ENCODE results near the gene EVC2. TPM values are rescaled to one million over a fixed set of nuclear protein-coding genes. Genes with fewer than 3 reads are reported as not detected.

EVC2 gene
- total and polyA plus RNA-seq, 7 experiments from 2014 or later, result 0.09 to 0.98 (median 0.33) TPM; not detected in 1

- Histone ChIP-seq H3K27me3 (ENCODE audit: control insufficient read depth in 2 of 2, insufficient read depth in 2 of 2, low read length in 2 of 2) (no peaks in the 10 kb centered on the region), H3K4me1 (ENCODE audit: control insufficient read depth in 2 of 2, insufficient read depth in 2 of 2, low read length in 2 of 2) (no peaks in the 10 kb centered on the region), H3K4me3 (ENCODE audit: low read length) (no peak overlapping the region), H3K36me3 (ENCODE audit: control insufficient read depth in 2 of 3, insufficient read depth in 3 of 3, low read length in 3 of 3) (no peaks in the 10 kb centered on the region), H3K9me3 (ENCODE audit: control insufficient read depth in 2 of 3, low read length in 3 of 3) (peaks cover 0 to 5% (median 0%) of the 10 kb centered on the region in 3 experiments), H3K27ac (ENCODE audit: low read depth, low read length) (no peak overlapping the region)
- CTCF ChIA-PET, result no interaction called here
- DNase-seq (no peak), ATAC-seq (no peak)
- POLR2A ChIA-PET, result no interaction called here
- Mint-ChIP-seq H3K36me3 (peaks cover 0 to 11% (median 0%) of the 10 kb centered on the region in 5 donors), H3K27me3 (peaks cover 0 to 9% (median 5%) of the 10 kb centered on the region in 5 donors), H3K27ac (no peak overlapping the region), H3K4me3 (no peak overlapping the region), H3K9me3 (peaks cover 0 to 31% (median 19%) of the 10 kb centered on the region in 11 donors), H3K4me1 (peaks cover 0 to 2% (median 0%) of the 10 kb centered on the region in 7 donors)
- intact Hi-C loops (cut with micrococcal nuclease), result no loop called here
Measured at GRCh38 chr4:5532100-5532499, 176.3 kb downstream of the EVC2 start.

DNA sequence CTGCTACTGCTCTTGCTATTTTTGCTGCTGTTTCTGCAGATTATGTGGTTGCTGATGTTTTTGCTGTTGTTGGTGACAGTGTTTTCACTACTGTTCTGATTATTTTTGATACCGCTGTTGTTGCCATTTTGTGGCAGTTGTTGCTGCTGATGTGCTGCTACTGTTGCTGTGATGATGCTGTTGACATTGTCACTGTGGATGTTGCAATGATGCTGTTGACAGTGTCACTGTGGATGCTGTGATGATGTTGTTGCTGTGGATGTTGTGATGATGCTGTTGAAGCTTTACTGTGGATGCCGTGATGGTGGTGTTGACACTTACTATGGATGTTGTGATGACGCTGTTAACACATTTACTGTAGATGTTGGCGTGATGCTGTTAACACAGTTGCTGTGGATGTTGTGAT, 180.3 kb downstream of the EVC2 start:
- Histone ChIP-seq H3K4me1 (ENCODE audit: control insufficient read depth in 2 of 2, insufficient read depth in 2 of 2, low read length in 2 of 2) (no peaks in the 10 kb centered on the region), H3K9me3 (ENCODE audit: control insufficient read depth in 2 of 3, low read length in 3 of 3) (no peaks in the 10 kb centered on the region), H3K36me3 (ENCODE audit: control insufficient read depth in 2 of 3, insufficient read depth in 3 of 3, low read length in 3 of 3) (no peaks in the 10 kb centered on the region), H3K27me3 (ENCODE audit: control insufficient read depth in 2 of 2, insufficient read depth in 2 of 2, low read length in 2 of 2) (no peaks in the 10 kb centered on the region), H3K4me3 (ENCODE audit: low read length) (no peak overlapping the region), H3K27ac (ENCODE audit: low read depth, low read length) (no peak overlapping the region)
- Mint-ChIP-seq H3K36me3 (no peaks in the 10 kb centered on the region), H3K4me1 (no peaks in the 10 kb centered on the region), H3K27ac (no peak overlapping the region), H3K9me3 (peaks cover 0 to 15% (median 2%) of the 10 kb centered on the region in 11 donors), H3K27me3 (peaks cover 0 to 4% (median 3%) of the 10 kb centered on the region in 5 donors), H3K4me3 (no peak overlapping the region)
- ChIA-PET CTCF (no interaction called here), POLR2A (no interaction called here)
- ATAC-seq, result no peak
- intact Hi-C loops (cut with micrococcal nuclease), result no loop called here
- DNase-seq, result no peak

DNA sequence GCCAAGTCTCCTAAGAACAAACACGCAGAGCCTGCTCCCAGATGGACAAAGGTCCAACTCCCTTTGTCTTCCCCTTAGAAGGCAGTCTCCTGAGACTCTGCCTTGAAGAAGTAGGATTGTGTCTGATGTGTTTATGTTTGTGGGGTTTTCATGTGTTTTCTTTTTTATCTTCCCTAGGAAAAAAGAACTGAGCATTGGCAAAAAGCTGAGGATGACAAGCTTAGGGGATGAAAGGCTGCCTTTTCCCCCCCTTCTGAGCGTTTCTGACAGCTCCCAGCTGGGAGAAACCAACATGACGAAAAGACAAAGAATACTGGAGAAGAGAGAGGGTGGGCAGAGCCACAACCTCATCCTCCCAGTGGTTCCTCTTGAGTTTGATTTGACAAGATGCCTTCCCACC, 181.1 kb downstream of the EVC2 start:
- no peaks in the 10 kb centered on the region for H3K27me3 Mint-ChIP-seq
- Histone ChIP-seq H3K27me3 (ENCODE audit: control insufficient read depth in 2 of 2, insufficient read depth in 2 of 2, low read length in 2 of 2) (no peaks in the 10 kb centered on the region), H3K4me3 (ENCODE audit: low read length) (no peak overlapping the region), H3K27ac (ENCODE audit: low read depth, low read length) (no peak overlapping the region), H3K9me3 (ENCODE audit: control insufficient read depth in 2 of 3, low read length in 3 of 3) (no peaks in the 10 kb centered on the region), H3K4me1 (ENCODE audit: control insufficient read depth in 2 of 2, insufficient read depth in 2 of 2, low read length in 2 of 2) (no peaks in the 10 kb centered on the region), H3K36me3 (ENCODE audit: control insufficient read depth in 2 of 3, insufficient read depth in 3 of 3, low read length in 3 of 3) (no peaks in the 10 kb centered on the region)
- no peak for ATAC-seq
- H3K36me3 Mint-ChIP-seq, result no peaks in the 10 kb centered on the region
- intact Hi-C loops (cut with micrococcal nuclease), result no loop called here
- H3K9me3 Mint-ChIP-seq, result peaks cover 0 to 9% (median 0%) of the 10 kb centered on the region in 11 donors
- H3K4me3 Mint-ChIP-seq, result no peak overlapping the region
- CTCF ChIA-PET, result no interaction called here
- no peaks in the 10 kb centered on the region for H3K4me1 Mint-ChIP-seq
- no peak for DNase-seq
- no peak overlapping the region for H3K27ac Mint-ChIP-seq
- POLR2A ChIA-PET, result no interaction called here

DNA sequence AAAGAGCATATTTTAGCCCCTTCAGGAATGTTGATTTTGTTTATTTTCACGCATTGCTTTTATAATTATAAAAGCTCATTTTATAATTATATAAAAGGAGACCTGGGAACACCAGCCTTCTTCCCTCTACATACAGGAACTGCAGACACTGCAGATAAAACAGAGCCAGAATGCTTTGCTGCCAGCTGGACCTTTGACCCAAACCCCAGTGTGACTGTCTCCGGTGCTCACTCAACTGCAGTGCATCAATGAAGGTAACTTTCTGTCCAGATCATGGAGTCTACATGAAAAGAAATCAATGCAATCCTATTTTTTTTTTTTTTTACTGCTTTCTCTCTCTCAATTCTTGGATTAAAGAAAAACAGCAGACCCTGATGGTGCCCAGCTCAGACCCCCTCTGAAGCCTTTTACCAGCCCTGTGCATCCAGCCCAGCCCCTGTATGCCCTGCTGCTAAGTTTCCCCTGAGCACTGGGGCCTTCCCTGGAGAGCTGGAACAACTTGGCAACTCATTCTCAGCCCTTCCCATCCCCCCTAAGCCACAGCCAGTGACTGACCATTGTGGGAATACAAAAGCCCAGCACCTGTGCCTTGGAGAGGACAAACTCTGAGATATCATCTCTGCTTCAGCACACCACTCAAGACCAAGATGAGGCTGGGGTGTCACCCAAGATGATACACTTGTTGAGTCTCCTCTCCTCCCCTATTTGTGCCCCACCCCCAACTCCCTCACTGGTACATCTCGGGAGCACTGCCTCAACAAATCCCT, 182.1 kb downstream of the EVC2 start:
- CTCF ChIA-PET, result no interaction called here
- ATAC-seq, result no peak

DNA sequence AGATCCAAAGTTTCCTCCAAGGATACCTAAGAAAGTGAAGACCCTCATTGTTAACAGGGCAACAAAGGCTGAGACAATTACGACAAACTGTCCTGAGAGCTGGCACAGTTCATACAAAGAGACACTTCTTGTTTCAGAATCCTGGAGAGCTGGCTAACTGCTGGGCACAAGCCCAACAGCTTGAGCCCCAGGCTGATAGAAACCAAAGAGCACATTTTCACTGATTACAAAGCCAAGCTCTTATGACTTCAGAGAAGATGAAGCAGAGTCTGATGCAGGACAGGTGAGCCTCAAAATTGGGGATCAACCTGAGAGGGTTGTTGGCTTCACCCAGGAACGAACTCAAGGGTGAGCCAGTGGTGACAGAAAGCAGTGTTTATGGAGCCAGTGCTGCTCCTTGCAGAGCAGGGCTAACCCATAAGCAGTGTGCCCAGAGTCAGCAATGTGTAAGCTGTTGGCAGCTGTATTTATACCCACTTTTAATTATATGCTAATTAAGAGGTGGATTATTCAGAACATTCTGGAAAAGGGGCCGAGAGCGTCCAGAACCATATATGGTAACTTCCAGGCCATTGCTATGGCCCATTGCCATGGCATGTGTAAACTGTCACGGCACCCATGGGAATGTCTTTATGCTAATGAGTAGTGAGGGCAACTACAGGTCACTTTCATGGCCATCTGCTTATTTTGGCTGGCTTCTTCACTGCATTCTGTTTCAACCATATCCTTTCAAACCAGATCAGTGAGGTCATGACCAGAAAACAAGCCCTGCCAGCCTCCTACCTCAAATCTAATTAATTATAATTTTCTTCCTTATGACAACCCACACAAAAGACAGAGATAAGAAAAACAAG, 183.7 kb downstream of the EVC2 start:
- no peaks in the 10 kb centered on the region for H3K36me3 ChIP-seq (ENCODE audit: control insufficient read depth in 2 of 3, insufficient read depth in 3 of 3, low read length in 3 of 3)
- H3K9me3 ChIP-seq (ENCODE audit: control insufficient read depth in 2 of 3, low read length in 3 of 3), result no peaks in the 10 kb centered on the region
- POLR2A ChIA-PET, result no interaction called here
- H3K4me1 ChIP-seq (ENCODE audit: control insufficient read depth in 2 of 2, insufficient read depth in 2 of 2, low read length in 2 of 2), result no peaks in the 10 kb centered on the region
- no peaks in the 10 kb centered on the region for H3K4me1 Mint-ChIP-seq
- DNase-seq (no peak), ATAC-seq (no peak)
- no peaks in the 10 kb centered on the region for H3K36me3 Mint-ChIP-seq
- no peak overlapping the region for H3K27ac ChIP-seq (ENCODE audit: low read depth, low read length)
- H3K27ac Mint-ChIP-seq, result no peak overlapping the region
- CTCF ChIA-PET, result no interaction called here
- no peaks in the 10 kb centered on the region for H3K27me3 ChIP-seq (ENCODE audit: control insufficient read depth in 2 of 2, insufficient read depth in 2 of 2, low read length in 2 of 2)
- H3K4me3 ChIP-seq (ENCODE audit: low read length), result no peak overlapping the region
- H3K27me3 Mint-ChIP-seq, result no peaks in the 10 kb centered on the region
- intact Hi-C loops (cut with micrococcal nuclease), result no loop called here
- peaks cover 0 to 13% (median 7%) of the 10 kb centered on the region in 11 donors for H3K9me3 Mint-ChIP-seq
- H3K4me3 Mint-ChIP-seq, result no peak overlapping the region

More for the DNA sequence above, 182.1 kb downstream of the EVC2 start:
- Mint-ChIP-seq H3K4me3 (no peak overlapping the region), H3K9me3 (peaks cover 0 to 9% (median 0%) of the 10 kb centered on the region in 11 donors), H3K36me3 (no peaks in the 10 kb centered on the region), H3K27me3 (no peaks in the 10 kb centered on the region), H3K4me1 (no peaks in the 10 kb centered on the region), H3K27ac (no peak overlapping the region)
- no peaks in the 10 kb centered on the region for H3K4me1 ChIP-seq (ENCODE audit: control insufficient read depth in 2 of 2, insufficient read depth in 2 of 2, low read length in 2 of 2)
- no peak overlapping the region for H3K4me3 ChIP-seq (ENCODE audit: low read length)
- intact Hi-C loops (cut with micrococcal nuclease), result no loop called here
- H3K27me3 ChIP-seq (ENCODE audit: control insufficient read depth in 2 of 2, insufficient read depth in 2 of 2, low read length in 2 of 2), result no peaks in the 10 kb centered on the region
- no peaks in the 10 kb centered on the region for H3K36me3 ChIP-seq (ENCODE audit: control insufficient read depth in 2 of 3, insufficient read depth in 3 of 3, low read length in 3 of 3)
- POLR2A ChIA-PET, result no interaction called here
- no peak for DNase-seq
- H3K9me3 ChIP-seq (ENCODE audit: control insufficient read depth in 2 of 3, low read length in 3 of 3), result no peaks in the 10 kb centered on the region
- H3K27ac ChIP-seq (ENCODE audit: low read depth, low read length), result no peak overlapping the region

DNA sequence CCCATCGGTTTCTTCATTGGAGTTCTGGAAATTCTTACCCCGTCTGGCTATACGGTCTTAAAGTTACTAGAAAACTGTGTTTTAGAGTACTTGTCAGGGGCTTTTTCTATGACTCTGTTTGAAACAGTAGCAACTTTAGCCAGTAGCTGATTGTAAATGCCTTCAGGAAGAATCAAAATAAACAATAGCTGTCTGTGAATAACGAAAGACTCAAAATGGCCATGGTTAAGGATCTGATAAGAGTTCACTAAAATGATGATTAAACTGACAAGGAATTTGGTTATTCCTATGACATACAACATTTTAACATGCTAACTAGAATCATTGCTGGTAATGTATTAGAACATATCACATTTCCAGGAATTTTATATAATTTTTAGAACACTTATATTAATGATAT, 191.0 kb downstream of the EVC2 start:
- POLR2A ChIA-PET, result no interaction called here
- peaks cover 0 to 3% (median 0%) of the 10 kb centered on the region in 7 donors for H3K4me1 Mint-ChIP-seq
- Histone ChIP-seq H3K36me3 (ENCODE audit: control insufficient read depth in 2 of 3, insufficient read depth in 3 of 3, low read length in 3 of 3) (no peaks in the 10 kb centered on the region), H3K27me3 (ENCODE audit: control insufficient read depth in 2 of 2, insufficient read depth in 2 of 2, low read length in 2 of 2) (no peaks in the 10 kb centered on the region), H3K4me1 (ENCODE audit: control insufficient read depth in 2 of 2, insufficient read depth in 2 of 2, low read length in 2 of 2) (no peaks in the 10 kb centered on the region), H3K27ac (ENCODE audit: low read depth, low read length) (no peak overlapping the region), H3K4me3 (ENCODE audit: low read length) (no peak overlapping the region), H3K9me3 (ENCODE audit: control insufficient read depth in 2 of 3, low read length in 3 of 3) (no peaks in the 10 kb centered on the region)
- H3K9me3 Mint-ChIP-seq, result peaks cover 0 to 20% (median 4%) of the 10 kb centered on the region in 11 donors
- H3K27ac Mint-ChIP-seq, result no peak overlapping the region
- DNase-seq, result no peak
- no peaks in the 10 kb centered on the region for H3K27me3 Mint-ChIP-seq
- CTCF ChIA-PET, result no interaction called here
- no peak for ATAC-seq
- no peak overlapping the region for H3K4me3 Mint-ChIP-seq
- intact Hi-C loops (cut with micrococcal nuclease), result no loop called here
- H3K36me3 Mint-ChIP-seq, result no peaks in the 10 kb centered on the region
